Stimulated activated CD4-positive, alpha-beta T cell treated with anti-CD3 and anti-CD28 coated beads, Interleukin-4, amount 100 ng/mL, for 4 hours (primary cell): ENCODE measurements around the gene IFT57.

Experiments used
- DNase-seq, 2 experiments: peaks; one replicate each; pipeline ENCODE4 v3.0.0-alpha.2; 2020

IFT57 gene

GRCh38 chr3:108123326-108123725 is 98.9 kb downstream of the IFT57 start:
- no peak for DNase-seq

- no peak for DNase-seq
Observed at GRCh38 chr3:108122276-108122675, 99.9 kb downstream of the IFT57 start.

- DNase-seq, result no peak
Observed at GRCh38 chr3:108119398-108120104, 102.7 kb downstream of the IFT57 start.

- peak in 1 of 2 experiments; percentile 52 for DNase-seq
Observed at GRCh38 chr3:108118038-108118768, 104.0 kb downstream of the IFT57 start.

DNA sequence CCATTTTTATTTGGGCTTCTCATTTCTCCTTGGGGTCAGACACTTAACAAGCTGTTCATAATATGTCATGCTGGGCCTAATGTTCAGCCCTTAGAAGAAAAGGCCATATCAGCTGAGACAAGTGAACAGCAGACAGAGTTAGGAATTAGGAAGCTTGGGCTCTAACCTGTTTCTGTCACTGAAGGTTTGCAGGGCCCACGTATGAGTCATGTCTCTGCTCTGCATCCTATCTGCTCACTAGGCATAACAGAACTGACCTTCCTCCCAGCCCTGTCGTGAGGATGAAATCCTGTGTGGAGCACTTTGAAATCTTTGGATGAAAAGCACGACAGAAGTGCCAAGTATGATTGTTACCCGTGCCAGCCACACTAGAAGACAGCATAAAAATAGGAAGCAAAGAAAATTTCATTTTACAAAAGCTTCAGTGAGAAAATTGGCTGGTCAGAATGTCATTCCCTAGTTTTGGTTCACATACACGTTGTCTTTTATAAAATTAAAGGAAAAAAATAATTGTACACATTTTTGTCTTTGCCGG is 104.9 kb downstream of the IFT57 start:
- no peak for DNase-seq

DNA sequence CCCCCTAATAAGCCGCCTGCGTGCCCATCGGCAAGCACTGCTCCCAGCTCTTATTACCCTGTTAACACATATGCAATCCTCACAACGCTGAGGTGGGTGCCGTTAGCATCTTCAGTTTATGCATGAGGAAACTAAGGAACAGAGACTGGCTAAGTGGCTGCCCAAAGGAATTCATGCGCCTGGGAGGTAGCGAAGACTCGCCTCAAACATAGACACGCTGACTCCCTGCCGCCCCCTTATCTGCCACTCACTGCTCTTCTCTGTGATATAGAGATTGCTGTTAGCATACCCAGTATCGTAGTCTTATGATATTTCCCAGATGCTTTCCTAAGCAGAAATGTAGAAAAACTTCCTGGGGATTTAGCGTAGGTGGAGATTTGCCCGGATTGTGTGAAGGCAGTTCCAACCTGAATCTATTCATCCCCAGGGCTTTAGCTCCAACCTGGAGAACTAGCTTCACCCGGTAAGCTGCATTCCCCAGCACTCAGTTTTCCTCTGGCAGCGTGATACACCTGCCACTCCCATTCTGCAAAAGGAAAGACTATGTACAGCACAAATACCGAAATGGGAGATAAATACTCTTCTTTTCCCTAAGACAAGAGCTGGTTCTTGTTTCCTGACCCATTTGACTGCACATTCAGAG is 107.7 kb downstream of the IFT57 start:
- DNase-seq, result no peak

GRCh38 chr3:108113975-108114374 is 108.2 kb downstream of the IFT57 start:
- DNase-seq, result no peak

GRCh38 chr3:108110934-108111333 is 111.3 kb downstream of the IFT57 start:
- no peak for DNase-seq
